ENCODE measurements around the gene TEX22.

TEX22 gene

GRCh38 chr14:105445290-105445689, 47.0 kb downstream of the TEX22 start:
- no peak for DNase-seq (ENCODE audit: low spot score in 2 of 2)
- no peaks in the 10 kb centered on the region for H3K9me3 ChIP-seq
- no peak overlapping the region for H3K4me3 ChIP-seq
- no peaks in the 10 kb centered on the region for H3K4me1 ChIP-seq
- in situ Hi-C loops (cut with MboI; ENCODE audit: low sequenced_read_pairs) = no loop called here
- peaks cover 29% of the 10 kb centered on the region for H3K36me3 ChIP-seq (replicated peaks)
- H3K27me3 ChIP-seq (ENCODE audit: low read depth) = no peaks in the 10 kb centered on the region

DNA sequence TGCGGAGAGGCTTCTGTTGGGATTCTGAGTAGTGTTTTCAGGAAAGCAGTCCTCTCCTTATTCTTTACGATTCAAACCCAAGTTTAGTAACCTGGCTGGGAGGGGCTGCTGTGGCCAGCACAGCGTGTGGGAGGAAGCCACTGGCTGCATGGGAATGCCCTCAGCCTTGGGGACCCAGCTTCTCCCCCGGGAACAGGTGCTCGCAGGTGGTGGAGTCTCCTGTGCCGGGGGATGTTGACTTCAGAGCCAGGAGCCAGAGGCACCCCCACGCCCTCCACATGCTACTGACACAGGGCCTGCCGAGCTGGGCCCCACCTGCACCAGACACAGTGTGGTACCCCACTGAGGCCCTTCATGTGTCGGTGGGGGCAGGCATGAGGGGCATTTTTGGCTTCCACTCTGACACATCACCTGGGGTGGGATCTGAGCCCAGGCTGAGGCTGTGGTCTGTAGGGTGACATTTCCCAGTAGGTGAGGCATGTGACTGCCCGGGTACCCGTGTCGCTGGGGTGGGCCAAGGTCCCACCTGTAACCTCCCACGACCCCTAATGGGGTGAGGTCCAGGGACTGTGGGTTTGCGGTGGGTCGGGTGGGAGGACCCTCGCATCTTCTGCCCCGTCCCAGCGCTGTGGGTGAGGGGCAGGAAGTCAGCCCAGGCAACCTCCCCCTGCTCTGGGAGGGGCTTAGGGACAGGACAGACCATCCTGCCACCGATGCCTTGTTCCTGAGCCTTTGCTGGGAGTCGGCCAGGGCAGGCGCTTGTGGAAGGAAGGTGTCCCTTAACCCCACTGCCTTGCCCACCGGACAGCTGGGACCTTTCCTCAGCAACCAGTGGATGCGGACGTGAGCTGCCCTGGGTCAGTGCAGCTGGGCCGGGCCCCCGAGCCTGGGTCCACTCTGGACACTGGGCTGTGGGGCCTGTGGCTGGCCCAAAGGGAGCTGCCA, 47.8 kb downstream of the TEX22 start:
- Histone ChIP-seq H3K4me1 (no peaks in the 10 kb centered on the region), H3K36me3 (replicated peaks) (peaks cover 38% of the 10 kb centered on the region), H3K4me3 (no peak overlapping the region), H3K9me3 (no peaks in the 10 kb centered on the region), H3K27me3 (ENCODE audit: low read depth) (no peaks in the 10 kb centered on the region)
- DNase-seq (ENCODE audit: low spot score in 2 of 2) = no peak
- in situ Hi-C loops (cut with MboI; ENCODE audit: low sequenced_read_pairs) = no loop called here

DNA sequence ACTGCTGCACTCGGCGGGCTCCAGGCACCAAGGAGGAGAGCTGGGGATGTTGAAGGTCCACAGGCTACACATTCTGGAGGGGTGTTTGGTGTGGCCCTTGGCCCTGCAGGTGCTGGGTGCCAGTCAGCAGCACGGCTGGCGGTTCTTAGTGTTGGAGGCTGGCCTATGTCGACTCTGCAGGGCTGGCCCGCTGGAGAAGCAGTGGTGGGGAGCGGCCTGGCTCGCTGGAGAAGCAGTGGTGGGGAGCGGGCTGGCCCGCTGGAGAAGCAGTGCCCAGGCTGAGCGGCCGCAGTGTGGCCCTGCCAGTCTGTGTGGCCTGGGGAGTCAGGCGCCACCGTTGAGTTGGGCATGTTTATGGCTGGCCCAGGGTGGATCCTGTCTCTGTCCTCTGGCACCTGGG, 48.6 kb downstream of the TEX22 start:
- peaks cover 43% of the 10 kb centered on the region for H3K36me3 ChIP-seq (replicated peaks)
- H3K4me3 ChIP-seq = no peak overlapping the region
- no peak for DNase-seq (ENCODE audit: low spot score in 2 of 2)
- H3K4me1 ChIP-seq = no peaks in the 10 kb centered on the region
- H3K27me3 ChIP-seq (ENCODE audit: low read depth) = no peaks in the 10 kb centered on the region
- in situ Hi-C loops (cut with MboI; ENCODE audit: low sequenced_read_pairs) = no loop called here
- no peaks in the 10 kb centered on the region for H3K9me3 ChIP-seq

- in situ Hi-C loops (cut with MboI; ENCODE audit: low sequenced_read_pairs) = no loop called here
- Histone ChIP-seq H3K4me3 (no peak overlapping the region), H3K9me3 (no peaks in the 10 kb centered on the region), H3K4me1 (no peaks in the 10 kb centered on the region), H3K27me3 (ENCODE audit: low read depth) (no peaks in the 10 kb centered on the region), H3K36me3 (replicated peaks) (peaks cover 48% of the 10 kb centered on the region)
- DNase-seq (ENCODE audit: low spot score in 2 of 2) = no peak
These were observed 49.6 kb downstream of the TEX22 start for GRCh38 chr14:105447651-105448640.

- Histone ChIP-seq H3K27me3 (ENCODE audit: low read depth) (no peaks in the 10 kb centered on the region), H3K9me3 (no peaks in the 10 kb centered on the region), H3K36me3 (replicated peaks) (peaks cover 47% of the 10 kb centered on the region), H3K4me1 (no peaks in the 10 kb centered on the region), H3K4me3 (no peak overlapping the region)
- in situ Hi-C loops (cut with MboI; ENCODE audit: low sequenced_read_pairs) = no loop called here
- DNase-seq (ENCODE audit: low spot score in 2 of 2) = peak in 1 of 2 experiments; percentile 77
These were observed 50.4 kb downstream of the TEX22 start for GRCh38 chr14:105448706-105449111.

DNA sequence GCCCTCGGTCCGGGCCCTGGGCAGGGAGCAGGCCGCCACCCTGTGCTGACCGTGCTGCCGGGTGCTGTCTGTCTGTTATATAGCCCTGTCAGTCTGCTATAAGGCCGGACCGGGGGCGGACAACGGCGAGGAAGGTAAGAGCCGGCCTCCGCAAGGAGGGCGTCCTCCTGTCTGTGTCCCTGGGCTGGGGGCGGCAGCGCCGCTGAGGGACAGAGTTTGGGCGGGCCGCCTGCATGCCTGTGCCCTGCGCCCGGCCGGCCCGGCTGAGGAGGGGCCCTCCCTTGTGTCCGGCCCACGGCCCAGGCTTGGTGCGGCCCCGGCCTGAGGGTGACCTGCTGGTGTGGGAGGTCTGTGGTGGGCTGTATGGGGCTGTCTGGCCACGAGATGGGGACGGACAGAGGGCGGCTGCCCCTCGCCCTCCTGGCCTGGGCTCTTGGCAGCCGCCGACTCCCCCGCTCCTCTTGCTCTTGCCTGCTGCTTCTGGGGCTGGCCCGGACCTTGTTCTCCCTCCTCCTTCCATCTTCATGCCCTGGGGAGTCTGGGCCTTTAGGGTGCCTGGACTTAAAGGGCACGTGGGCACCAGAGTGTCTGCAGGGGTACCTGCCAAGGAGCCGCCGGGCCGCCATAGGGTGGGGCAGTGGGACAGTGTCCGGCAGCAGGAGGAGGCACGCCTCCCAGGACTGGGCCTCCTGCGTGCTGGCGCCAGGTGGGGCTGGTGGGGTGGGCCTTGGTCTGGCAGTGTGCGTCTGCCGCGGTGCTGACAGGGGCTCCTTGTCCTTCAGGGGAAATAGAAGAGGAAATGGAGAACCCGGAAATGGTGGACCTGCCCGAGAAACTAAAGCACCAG, 51.2 kb downstream of the TEX22 start:
- no peaks in the 10 kb centered on the region for H3K4me1 ChIP-seq
- no peak for DNase-seq (ENCODE audit: low spot score in 2 of 2)
- no peaks in the 10 kb centered on the region for H3K27me3 ChIP-seq (ENCODE audit: low read depth)
- in situ Hi-C loops (cut with MboI; ENCODE audit: low sequenced_read_pairs) = no loop called here
- H3K9me3 ChIP-seq = no peaks in the 10 kb centered on the region
- H3K4me3 ChIP-seq = no peak overlapping the region
- H3K36me3 ChIP-seq (replicated peaks) = peaks cover 55% of the 10 kb centered on the region

DNA sequence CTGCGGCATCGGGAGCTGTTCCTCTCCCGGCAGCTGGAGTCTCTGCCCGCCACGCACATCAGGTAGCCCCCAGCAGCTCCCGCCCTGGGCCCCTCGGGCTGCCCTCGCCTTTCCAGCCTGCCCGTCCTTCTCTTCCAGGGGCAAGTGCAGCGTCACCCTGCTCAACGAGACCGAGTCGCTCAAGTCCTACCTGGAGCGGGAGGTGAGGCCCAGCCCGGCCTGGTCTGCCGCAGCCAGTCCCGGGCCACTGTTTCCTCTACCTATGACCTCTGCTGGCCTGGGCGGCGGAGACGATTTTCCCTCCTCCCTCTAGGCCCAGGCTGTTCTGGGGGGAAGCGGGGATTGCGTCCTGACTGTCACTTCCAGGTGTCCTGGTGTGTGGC, 51.8 kb downstream of the TEX22 start:
- Histone ChIP-seq H3K9me3 (no peaks in the 10 kb centered on the region), H3K4me1 (no peaks in the 10 kb centered on the region), H3K36me3 (replicated peaks) (peaks cover 61% of the 10 kb centered on the region), H3K4me3 (no peak overlapping the region), H3K27me3 (ENCODE audit: low read depth) (no peaks in the 10 kb centered on the region)
- in situ Hi-C loops (cut with MboI; ENCODE audit: low sequenced_read_pairs) = no loop called here
- no peak for DNase-seq (ENCODE audit: low spot score in 2 of 2)

- H3K36me3 ChIP-seq (replicated peaks) = peaks cover 67% of the 10 kb centered on the region
- H3K4me1 ChIP-seq = no peaks in the 10 kb centered on the region
- no peak for DNase-seq (ENCODE audit: low spot score in 2 of 2)
- no peaks in the 10 kb centered on the region for H3K27me3 ChIP-seq (ENCODE audit: low read depth)
- no peaks in the 10 kb centered on the region for H3K9me3 ChIP-seq
- H3K4me3 ChIP-seq = no peak overlapping the region
- in situ Hi-C loops (cut with MboI; ENCODE audit: low sequenced_read_pairs) = no loop called here
These were observed 52.8 kb downstream of the TEX22 start for GRCh38 chr14:105450864-105451720.

- DNase-seq (ENCODE audit: low spot score in 2 of 2) = no peak
- no peaks in the 10 kb centered on the region for H3K27me3 ChIP-seq (ENCODE audit: low read depth)
- no peaks in the 10 kb centered on the region for H3K4me1 ChIP-seq
- in situ Hi-C loops (cut with MboI; ENCODE audit: low sequenced_read_pairs) = no loop called here
- H3K36me3 ChIP-seq (replicated peaks) = peaks cover 80% of the 10 kb centered on the region
- H3K4me3 ChIP-seq = no peak overlapping the region
- no peaks in the 10 kb centered on the region for H3K9me3 ChIP-seq
These were observed 54.6 kb downstream of the TEX22 start for GRCh38 chr14:105452963-105453362.

GRCh38 chr14:105453847-105454246, 55.5 kb downstream of the TEX22 start:
- Histone ChIP-seq H3K27me3 (ENCODE audit: low read depth) (no peaks in the 10 kb centered on the region), H3K36me3 (replicated peaks) (peaks cover 81% of the 10 kb centered on the region)
- in situ Hi-C loops (cut with MboI; ENCODE audit: low sequenced_read_pairs) = no loop called here

DNA sequence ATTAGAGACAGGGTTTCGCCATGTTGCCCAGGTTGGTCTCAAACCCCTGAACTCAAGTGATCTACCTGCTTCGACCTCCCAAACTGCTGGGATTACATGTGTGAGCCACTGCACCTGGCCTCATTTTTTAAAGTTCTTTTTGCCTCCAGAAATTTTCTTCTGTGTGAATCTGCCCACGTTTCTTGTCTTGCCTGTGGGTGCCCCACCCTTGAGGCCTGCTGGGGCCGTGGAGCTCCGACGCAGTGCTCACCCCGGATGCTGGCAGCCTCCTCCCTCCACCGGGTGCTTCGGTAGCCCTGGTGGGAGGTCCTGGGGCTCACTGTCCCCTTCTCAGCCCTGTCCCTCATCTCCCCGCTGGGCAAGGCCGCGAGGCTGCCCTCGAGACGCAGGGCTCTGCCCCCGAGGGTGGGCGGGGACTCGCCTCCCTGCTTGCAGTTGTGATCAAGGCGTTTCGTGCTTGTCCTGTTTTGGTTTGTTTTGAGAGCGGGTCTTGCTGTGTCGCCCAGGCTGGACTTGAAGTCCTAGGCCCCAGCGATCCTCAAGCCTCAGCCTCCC, 56.8 kb downstream of the TEX22 start:
- Histone ChIP-seq H3K27me3 (ENCODE audit: low read depth) (no peaks in the 10 kb centered on the region), H3K9me3 (no peaks in the 10 kb centered on the region), H3K4me1 (no peaks in the 10 kb centered on the region), H3K4me3 (no peak overlapping the region), H3K36me3 (replicated peaks) (peaks cover 71% of the 10 kb centered on the region)
- no peak for DNase-seq (ENCODE audit: low spot score in 2 of 2)
- in situ Hi-C loops (cut with MboI; ENCODE audit: low sequenced_read_pairs) = no loop called here

More at GRCh38 chr14:105453847-105454246, 55.5 kb downstream of the TEX22 start:
- H3K9me3 ChIP-seq = no peaks in the 10 kb centered on the region
- no peaks in the 10 kb centered on the region for H3K4me1 ChIP-seq
- H3K4me3 ChIP-seq = no peak overlapping the region
- no peak for DNase-seq (ENCODE audit: low spot score in 2 of 2)

Measured in HAP-1 (cell line).